Gastrocnemius medialis (tissue), 4 donors: ENCODE data around the gene ZDHHC21.

Experiments used
- CTCF ChIP-seq, 5 experiments: fragments of 450-650 bp in 3 of 5; fragments of 200-600 bp in 2 of 5; sonication (generic) in 2 of 5; IDR thresholded peaks in 4 of 5; conservative IDR thresholded peaks in 1 of 5; 1 replicate in 4 of 5; 2 replicates in 1 of 5; pipeline ENCODE4 v1.5.1; 2016 to 2019; ENCODE audit warnings: antibody characterized with exemption in 5 of 5, mild to moderate bottlenecking in 3 of 5, moderate library complexity in 3 of 5
- POLR2A ChIP-seq, 2 donors: fragments of 450-650 bp; IDR thresholded peaks; one replicate each; pipeline ENCODE4 v1.6.1; 2017; ENCODE audit warnings: antibody characterized with exemption in 2 of 2, mild to moderate bottlenecking in 2 of 2, moderate library complexity in 2 of 2

- no peak for TF ChIP-seq CTCF (IDR thresholded peaks at IDR 0.05 in 4 of 5, conservative IDR thresholded peaks at IDR 0.05 in 1 of 5)
- no peak for TF ChIP-seq POLR2A (IDR thresholded peaks at IDR 0.05)
Observed at GRCh38 chr9:14678776-14679175, 14.5 kb downstream of the ZDHHC21 start.
